Measurements from ENCODE around the gene POLD1.

POLD1 gene

DNA sequence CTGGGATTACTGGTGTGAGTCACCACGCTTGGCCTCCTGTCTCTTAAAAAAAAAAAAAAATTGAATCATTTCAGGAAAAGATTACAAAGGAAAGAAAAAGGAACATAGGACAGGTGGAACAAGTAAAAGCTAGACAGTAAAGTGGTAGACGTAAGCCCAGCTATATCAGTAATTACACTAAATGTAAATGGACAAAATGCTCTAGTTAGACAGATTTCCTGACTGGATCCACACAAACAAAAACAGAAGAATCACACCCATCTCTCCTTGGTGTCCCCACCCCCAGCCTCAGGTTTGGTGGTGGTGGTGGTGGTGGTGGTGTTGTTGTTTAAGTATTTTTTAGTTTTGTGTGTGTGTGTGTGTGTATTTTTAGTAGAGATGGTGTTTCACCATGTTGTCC lies 28.3 kb downstream of the POLD1 start:
- Histone ChIP-seq H3K4me1 (ENCODE audit: low read length) (peaks cover 31% of the 10 kb centered on the region), H3K27me3 (ENCODE audit: low read depth, low read length) (no peaks in the 10 kb centered on the region), H3K9me3 (ENCODE audit: insufficient read depth, low read length) (no peaks in the 10 kb centered on the region), H3K27ac (ENCODE audit: low read length) (no peak overlapping the region), H3K4me2 (ENCODE audit: low read length) (no peak overlapping the region), H3K36me3 (replicated peaks; ENCODE audit: low read depth, low read length) (peaks cover 56% of the 10 kb centered on the region), H3K79me2 (ENCODE audit: low read length) (no peaks in the 10 kb centered on the region), H3K4me3 (ENCODE audit: low read length) (no peak overlapping the region), H2AFZ (ENCODE audit: low read depth, low read length) (no peak overlapping the region), H4K20me1 (ENCODE audit: insufficient read depth, low read length) (no peaks in the 10 kb centered on the region), H3K9ac (ENCODE audit: low read length) (no peak overlapping the region)
- TF ChIP-seq EZH2phosphoT487 (IDR thresholded peaks at IDR 0.05; ENCODE audit: low read depth) = no peak
- TF ChIP-seq, protein P1, sequence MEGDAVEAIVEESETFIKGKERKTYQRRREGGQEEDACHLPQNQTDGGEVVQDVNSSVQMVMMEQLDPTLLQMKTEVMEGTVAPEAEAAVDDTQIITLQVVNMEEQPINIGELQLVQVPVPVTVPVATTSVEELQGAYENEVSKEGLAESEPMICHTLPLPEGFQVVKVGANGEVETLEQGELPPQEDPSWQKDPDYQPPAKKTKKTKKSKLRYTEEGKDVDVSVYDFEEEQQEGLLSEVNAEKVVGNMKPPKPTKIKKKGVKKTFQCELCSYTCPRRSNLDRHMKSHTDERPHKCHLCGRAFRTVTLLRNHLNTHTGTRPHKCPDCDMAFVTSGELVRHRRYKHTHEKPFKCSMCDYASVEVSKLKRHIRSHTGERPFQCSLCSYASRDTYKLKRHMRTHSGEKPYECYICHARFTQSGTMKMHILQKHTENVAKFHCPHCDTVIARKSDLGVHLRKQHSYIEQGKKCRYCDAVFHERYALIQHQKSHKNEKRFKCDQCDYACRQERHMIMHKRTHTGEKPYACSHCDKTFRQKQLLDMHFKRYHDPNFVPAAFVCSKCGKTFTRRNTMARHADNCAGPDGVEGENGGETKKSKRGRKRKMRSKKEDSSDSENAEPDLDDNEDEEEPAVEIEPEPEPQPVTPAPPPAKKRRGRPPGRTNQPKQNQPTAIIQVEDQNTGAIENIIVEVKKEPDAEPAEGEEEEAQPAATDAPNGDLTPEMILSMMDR (IDR thresholded peaks at IDR 0.05; ENCODE audit: low read depth, low read length) = no peak

GRCh38 chr19:50413096-50413495 lies 28.9 kb downstream of the POLD1 start:
- no peaks in the 10 kb centered on the region for H3K9me3 ChIP-seq (ENCODE audit: insufficient read depth, low read length)
- H3K4me3 ChIP-seq (ENCODE audit: low read length) = no peak overlapping the region
- H4K20me1 ChIP-seq (ENCODE audit: insufficient read depth, low read length) = no peaks in the 10 kb centered on the region
- H3K27me3 ChIP-seq (ENCODE audit: low read depth, low read length) = no peaks in the 10 kb centered on the region
- H3K9ac ChIP-seq (ENCODE audit: low read length) = no peak overlapping the region
- H2AFZ ChIP-seq (ENCODE audit: low read depth, low read length) = no peak overlapping the region
- H3K4me1 ChIP-seq (ENCODE audit: low read length) = peaks cover 37% of the 10 kb centered on the region
- H3K36me3 ChIP-seq (replicated peaks; ENCODE audit: low read depth, low read length) = peaks cover 56% of the 10 kb centered on the region
- no peaks in the 10 kb centered on the region for H3K79me2 ChIP-seq (ENCODE audit: low read length)
- TF ChIP-seq, protein P1 (IDR thresholded peaks at IDR 0.05; ENCODE audit: low read depth, low read length) = no peak
- TF ChIP-seq EZH2phosphoT487 (IDR thresholded peaks at IDR 0.05; ENCODE audit: low read depth) = no peak
- H3K27ac ChIP-seq (ENCODE audit: low read length) = no peak overlapping the region
- no peak overlapping the region for H3K4me2 ChIP-seq (ENCODE audit: low read length)

DNA sequence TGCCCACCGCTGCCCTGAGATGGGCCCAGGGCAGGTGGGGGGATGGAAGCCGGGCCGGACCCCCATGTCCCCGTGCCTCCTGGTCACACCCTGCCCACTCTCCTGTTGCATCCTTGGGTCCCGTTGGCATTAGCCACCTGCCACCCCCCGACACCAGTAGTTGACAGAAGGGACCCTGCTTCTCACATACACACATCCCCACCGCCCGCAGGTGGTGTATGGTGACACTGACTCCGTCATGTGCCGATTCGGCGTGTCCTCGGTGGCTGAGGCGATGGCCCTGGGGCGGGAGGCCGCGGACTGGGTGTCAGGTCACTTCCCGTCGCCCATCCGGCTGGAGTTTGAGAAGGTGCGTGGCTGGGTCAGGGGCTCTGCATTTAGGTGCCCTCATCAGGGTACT lies 29.4 kb downstream of the POLD1 start:
- Histone ChIP-seq H3K4me1 (ENCODE audit: low read length) (peaks cover 41% of the 10 kb centered on the region), H3K36me3 (replicated peaks; ENCODE audit: low read depth, low read length) (peaks cover 56% of the 10 kb centered on the region), H3K27me3 (ENCODE audit: low read depth, low read length) (no peaks in the 10 kb centered on the region), H3K79me2 (ENCODE audit: low read length) (peaks cover 2% of the 10 kb centered on the region), H3K4me2 (ENCODE audit: low read length) (no peak overlapping the region), H2AFZ (ENCODE audit: low read depth, low read length) (no peak overlapping the region), H3K4me3 (ENCODE audit: low read length) (no peak overlapping the region), H4K20me1 (ENCODE audit: insufficient read depth, low read length) (no peaks in the 10 kb centered on the region), H3K9me3 (ENCODE audit: insufficient read depth, low read length) (no peaks in the 10 kb centered on the region), H3K9ac (ENCODE audit: low read length) (no peak overlapping the region), H3K27ac (ENCODE audit: low read length) (no peak overlapping the region)
- TF ChIP-seq, protein P1 (IDR thresholded peaks at IDR 0.05; ENCODE audit: low read depth, low read length) = no peak
- no peak for TF ChIP-seq EZH2phosphoT487 (IDR thresholded peaks at IDR 0.05; ENCODE audit: low read depth)

- Histone ChIP-seq H4K20me1 (ENCODE audit: insufficient read depth, low read length) (peaks cover 3% of the 10 kb centered on the region; the same call in 1 of the 2 replicates), H3K9me3 (ENCODE audit: insufficient read depth, low read length) (no peaks in the 10 kb centered on the region), H3K4me3 (ENCODE audit: low read length) (peak overlapping the region; percentile 69), H3K27ac (ENCODE audit: low read length) (peak overlapping the region; percentile 91), H3K4me1 (ENCODE audit: low read length) (peaks cover 45% of the 10 kb centered on the region), H3K27me3 (ENCODE audit: low read depth, low read length) (no peaks in the 10 kb centered on the region), H3K9ac (ENCODE audit: low read length) (peak overlapping the region; percentile 81), H2AFZ (ENCODE audit: low read depth, low read length) (no peak overlapping the region), H3K36me3 (replicated peaks; ENCODE audit: low read depth, low read length) (peaks cover 54% of the 10 kb centered on the region), H3K4me2 (ENCODE audit: low read length) (peak overlapping the region; percentile 85), H3K79me2 (ENCODE audit: low read length) (peaks cover 17% of the 10 kb centered on the region)
- TF ChIP-seq, protein P1 (IDR thresholded peaks at IDR 0.05; ENCODE audit: low read depth, low read length) = peak; percentile 94
- TF ChIP-seq EZH2phosphoT487 (IDR thresholded peaks at IDR 0.05; ENCODE audit: low read depth) = no peak
Observed at GRCh38 chr19:50414864-50415660, 30.9 kb downstream of the POLD1 start.

Data from OCI-LY3 (cell line).